ENCODE results near the gene TM9SF3.

GRCh38 chr10:96584035-96584434, 2.8 kb downstream of the TM9SF3 start:
- TF ChIP-seq EZH2 (IDR thresholded peaks at IDR 0.05) (no peak), POLR2AphosphoS5 (IDR thresholded peaks at IDR 0.05; ENCODE audit: borderline replicate concordance, low read depth, low read length) (no peak)

All from SK-N-MC (cell line).